Heart left ventricle (tissue), 13 donors: ENCODE data around the gene OCSTAMP.

ENCODE experiments used
- CTCF ChIP-seq, 12 donors: fragments of 200-600 bp; sonication (generic) in 4 of 12; IDR thresholded peaks; one replicate each; pipeline versions ENCODE4 v1.5.0 to v1.8.0; 2018 to 2022; ENCODE audit warnings: antibody characterized with exemption in 12 of 12, mild to moderate bottlenecking in 5 of 12
- POLR2A ChIP-seq, 2 donors: fragments of 450-650 bp; IDR thresholded peaks; one replicate each; pipeline ENCODE4 v1.6.1; 2017; ENCODE audit warnings: antibody characterized with exemption in 2 of 2, mild to moderate bottlenecking in 2 of 2, moderate library complexity in 2 of 2
- donor health status: ischemic (EF 13 %, LVEDD 7.1; RV severe dilation, severe dysfunction).
- donor health status: DM: no; HTN: yes; CAD: no.
- donor health status: DM: no; HTN: no; CAD: no.
- donor health status: ischemic (EF 25% LVEDD 6.9; RV normal size, moderate dysfunction).
- donor health status: ischemic (EF 25% LVEDD 5.7; RV mildly dilated, moderate dysfunction).
- donor health status: ischemic (EF 35%, LVEDD 5.7; RV mildly dilated, moderate dysfunction).
- donor health status: nonischemic (EF 11% LVEDD 7.7; RV severe dilation, severe dysfunction).
- donor health status: DM: yes; HTN: yes; CAD: no.
- donor health status: PGD.
- donor health status: ischemic (EF 29% LVEDD 5.4; RV normal size, mild dysfunction).
- donor health status: nonischemic (EF 23%, LVEDD 6.1; RV moderate dilation, normal function).

- TF ChIP-seq CTCF (IDR thresholded peaks at IDR 0.05) (no peak), POLR2A (IDR thresholded peaks at IDR 0.05) (no peak)
These were observed 11.3 kb downstream of the OCSTAMP start for GRCh38 chr20:46539113-46539512.
